ENCODE data around the gene TM2D1. TPM values are rescaled to one million over a fixed set of nuclear protein-coding genes. Genes with fewer than 3 reads are reported as not detected.

Gene TM2D1
- polyA plus RNA-seq, 2 of the 4 experiments (the other 2 are of a cell fraction): 32.4 to 54.2 TPM

- H3K4me2 ChIP-seq: no peak overlapping the region
- no peaks in the 10 kb centered on the region for H3K4me1 ChIP-seq
- ChIA-PET CTCF (interaction anchor here (0.6 kb wide), 1 partner anchor 42 kb away, joined by 3 read pairs; no protein-coding TSS in a partner anchor), POLR2A (no interaction called here)
- H3K9me3 ChIP-seq: no peaks in the 10 kb centered on the region
- ATAC-seq (no peak), FAIRE-seq (no peak), DNase-seq (ENCODE audit: low read depth in 1 of 2, low spot score in 1 of 2) (no peak)
- 93% methylated on average over 1 of the region's 1 CpG for WGBS (ENCODE audit: missing lambda C conversion rate)
- no peak overlapping the region for H3K27ac ChIP-seq
- H3K4me3 ChIP-seq: no peak overlapping the region
- TF ChIP-seq, protein P1, sequence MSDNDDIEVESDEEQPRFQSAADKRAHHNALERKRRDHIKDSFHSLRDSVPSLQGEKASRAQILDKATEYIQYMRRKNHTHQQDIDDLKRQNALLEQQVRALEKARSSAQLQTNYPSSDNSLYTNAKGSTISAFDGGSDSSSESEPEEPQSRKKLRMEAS (IDR thresholded peaks at IDR 0.05): no peak
- no peak for TF ChIP-seq EP300 (IDR thresholded peaks at IDR 0.05)
- TF ChIP-seq CHD2 (IDR thresholded peaks at IDR 0.05; ENCODE audit: low read length, partially characterized antibody): no peak
- TF ChIP-seq FOXS1 (CRISPR knock-in tag; IDR thresholded peaks at IDR 0.05): no peak
- no peak for TF ChIP-seq TFCP2L1 (CRISPR knock-in tag; IDR thresholded peaks at IDR 0.05)
- no peak for TF ChIP-seq E2F6 (IDR thresholded peaks at IDR 0.05; ENCODE audit: borderline replicate concordance, low read depth)
- TF ChIP-seq CEBPB (IDR thresholded peaks at IDR 0.05): no peak
Measured at GRCh38 chr1:61770131-61770530, 45.2 kb upstream of the TM2D1 start.

DNA sequence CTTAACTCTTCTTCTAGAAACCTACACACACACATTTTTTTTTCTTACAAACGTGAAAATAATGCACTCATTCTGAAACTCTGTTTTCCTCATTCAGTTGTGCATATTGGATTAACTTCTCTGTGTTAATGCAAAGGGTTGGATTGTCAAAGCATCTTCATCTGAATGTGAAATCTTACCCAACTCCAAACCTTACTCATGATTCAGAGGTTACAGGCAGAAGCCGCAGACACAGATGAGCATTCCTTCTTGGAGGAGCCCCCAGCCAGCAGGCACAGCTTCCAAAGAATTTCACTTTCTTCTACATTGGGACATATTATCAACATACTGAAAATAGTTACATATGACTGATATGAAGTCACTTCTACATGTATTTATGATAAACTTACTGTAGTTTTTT is 33.0 kb upstream of the TM2D1 start:
- Histone ChIP-seq H3K9me3 (no peaks in the 10 kb centered on the region), H3K4me1 (peaks cover 18% of the 10 kb centered on the region), H3K27ac (no peak overlapping the region), H3K4me3 (no peak overlapping the region), H3K4me2 (no peak overlapping the region)
- no peak for ATAC-seq
- CTCF ChIA-PET: no interaction called here
- no peak for FAIRE-seq
- DNase-seq (ENCODE audit: low read depth in 1 of 2, low spot score in 1 of 2): no peak
- POLR2A ChIA-PET: no interaction called here
- TF ChIP-seq CHD4 (IDR thresholded peaks at IDR 0.05; ENCODE audit: borderline replicate concordance): no peak
- no peak for TF ChIP-seq JUNB (IDR thresholded peaks at IDR 0.05)
- TF ChIP-seq NR3C1 (IDR thresholded peaks at IDR 0.05): no peak
- no peak for TF ChIP-seq TP53 (CRISPR knock-in tag; IDR thresholded peaks at IDR 0.05)
- no peak for TF ChIP-seq KDM1A (IDR thresholded peaks at IDR 0.05; ENCODE audit: low read depth)
- 75% methylated on average over 2 of the region's 2 CpGs for WGBS (ENCODE audit: missing lambda C conversion rate)

DNA sequence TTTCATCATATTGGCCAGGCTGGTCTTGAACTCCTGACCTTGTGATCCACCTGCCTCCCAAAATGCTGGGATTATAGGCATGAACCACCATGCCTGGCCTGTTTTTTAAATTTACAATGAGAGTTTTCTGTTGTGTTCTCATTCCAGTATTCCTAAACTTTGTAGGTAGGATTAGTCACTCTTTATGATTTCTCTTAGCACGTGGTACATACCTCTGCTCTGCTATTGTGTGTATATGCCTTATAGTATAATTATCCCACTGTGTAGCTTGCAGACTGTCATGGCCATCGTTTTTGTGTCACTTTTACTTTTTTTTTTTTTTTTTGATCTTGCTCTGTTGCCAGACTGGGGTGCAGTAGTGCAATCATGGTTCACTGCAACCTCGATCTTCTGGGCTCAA is 31.8 kb upstream of the TM2D1 start:
- Histone ChIP-seq H3K9me3 (no peaks in the 10 kb centered on the region), H3K4me1 (peaks cover 18% of the 10 kb centered on the region), H3K4me2 (no peak overlapping the region), H3K27ac (no peak overlapping the region), H3K4me3 (no peak overlapping the region)
- ChIA-PET CTCF (interaction anchor here (0.7 kb wide), 1 partner anchor 17 kb away, joined by 3 read pairs; no protein-coding TSS in a partner anchor), POLR2A (no interaction called here)
- FAIRE-seq (no peak), DNase-seq (ENCODE audit: low read depth in 1 of 2, low spot score in 1 of 2) (no peak), ATAC-seq (no peak)
- TF ChIP-seq HOXB13 (CRISPR knock-in tag; IDR thresholded peaks at IDR 0.05; ENCODE audit: low read depth): no peak
- TF ChIP-seq USF2 (IDR thresholded peaks at IDR 0.05): no peak
- TF ChIP-seq, protein P2, sequence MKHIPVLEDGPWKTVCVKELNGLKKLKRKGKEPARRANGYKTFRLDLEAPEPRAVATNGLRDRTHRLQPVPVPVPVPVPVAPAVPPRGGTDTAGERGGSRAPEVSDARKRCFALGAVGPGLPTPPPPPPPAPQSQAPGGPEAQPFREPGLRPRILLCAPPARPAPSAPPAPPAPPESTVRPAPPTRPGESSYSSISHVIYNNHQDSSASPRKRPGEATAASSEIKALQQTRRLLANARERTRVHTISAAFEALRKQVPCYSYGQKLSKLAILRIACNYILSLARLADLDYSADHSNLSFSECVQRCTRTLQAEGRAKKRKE (CRISPR knock-in tag; IDR thresholded peaks at IDR 0.05; ENCODE audit: low read depth): no peak
- TF ChIP-seq RARB (CRISPR knock-in tag; IDR thresholded peaks at IDR 0.05): no peak
- WGBS (ENCODE audit: missing lambda C conversion rate): 63% methylated on average over 3 of the region's 3 CpGs

- H3K27ac ChIP-seq: peak overlapping the region in 1 of 2 experiments; percentile 56; a peak in 4 of 6 replicates
- ATAC-seq: no peak
- WGBS (ENCODE audit: missing lambda C conversion rate): 40% methylated on average over 4 of the region's 4 CpGs
- no peaks in the 10 kb centered on the region for H3K9me3 ChIP-seq
- no peak for DNase-seq (ENCODE audit: low read depth in 1 of 2, low spot score in 1 of 2)
- ChIA-PET CTCF (no interaction called here), POLR2A (interaction anchor here (0.6 kb wide), 2 partner anchors 10 to 17 kb away, joined by 3 to 5 read pairs; no protein-coding TSS in a partner anchor)
- peak overlapping the region; percentile 43 for H3K4me2 ChIP-seq
- TF ChIP-seq FOSL2 (IDR thresholded peaks at IDR 0.05) (no peak), FOSL2 (CRISPR knock-in tag; IDR thresholded peaks at IDR 0.05) (no peak), ESRRA (IDR thresholded peaks at IDR 0.05; ENCODE audit: borderline replicate concordance, low read length) (no peak), SMC3 (IDR thresholded peaks at IDR 0.05) (no peak), MYC (IDR thresholded peaks at IDR 0.05; ENCODE audit: borderline replicate concordance, low read length) (no peak)
- FAIRE-seq: no peak
- no peak overlapping the region for H3K4me3 ChIP-seq
- peaks cover 18% of the 10 kb centered on the region for H3K4me1 ChIP-seq
Measured at GRCh38 chr1:61754545-61754944, 29.6 kb upstream of the TM2D1 start.

Measured in A549 (cell line).